BLaER1 treated with 17β-estradiol and CSF1 and Interleukin-3, amounts not matched to agents 10 nM and 100 nM (cell line): ENCODE measurements around the gene CCL3.
"Not testable (repeated sequence)": the region's sequence is repeated elsewhere in the genome, so short reads cannot be mapped to it uniquely, and the experiment has no call there.

Experiments used
- H3K27ac ChIP-seq, 11 experiments: shearing (Covaris generic); formaldehyde crosslinking; 2 replicates each; pipeline ENCODE4 v1.8.1; 2022
- H3K27me3 ChIP-seq, 11 experiments: shearing (Covaris generic); formaldehyde crosslinking; 2 replicates each; pipeline ENCODE4 v1.8.1; 2022
- H3K36me3 ChIP-seq, 11 experiments: shearing (Covaris generic); formaldehyde crosslinking; 2 replicates each; pipeline ENCODE4 v1.8.1; 2022
- H3K4me1 ChIP-seq, 10 experiments: shearing (Covaris generic); formaldehyde crosslinking; 2 replicates each; pipeline ENCODE4 v1.8.1; 2022
- H3K4me2 ChIP-seq, 11 experiments: shearing (Covaris generic); formaldehyde crosslinking; 2 replicates each; pipeline ENCODE4 v1.8.1; 2022
- H3K4me3 ChIP-seq, 10 experiments: shearing (Covaris generic); formaldehyde crosslinking; 2 replicates each; pipeline ENCODE4 v1.8.1; 2022
- H3K9ac ChIP-seq, 11 experiments: shearing (Covaris generic); formaldehyde crosslinking; 2 replicates each; pipeline ENCODE4 v1.8.1; 2022
- H3K9me3 ChIP-seq, 11 experiments: shearing (Covaris generic); formaldehyde crosslinking; replicated peaks in 1 of 11; 2 replicates each; pipeline ENCODE4 v1.8.1; 2022
- H4K20me1 ChIP-seq, 11 experiments: shearing (Covaris generic); formaldehyde crosslinking; 2 replicates each; pipeline ENCODE4 v1.8.1; 2022
- Cebpa-rat ChIP-seq, 11 experiments: shearing (Covaris generic); IDR thresholded peaks; 2 replicates each; pipeline ENCODE4 v1.8.1; 2022

CCL3 gene

GRCh38 chr17:36130346-36130745, 40.4 kb upstream of the CCL3 start:
- Histone ChIP-seq H3K27me3 (no peaks in the 10 kb centered on the region), H3K4me2 (peak overlapping the region in 5 of 11 experiments; percentile 30 to 78 (median 60); a peak in 8 of 22 replicates), H3K36me3 (peaks cover 0 to 12% (median 2%) of the 10 kb centered on the region in 11 experiments; a peak in 7 of 22 replicates), H3K4me1 (peaks cover 0 to 85% (median 26%) of the 10 kb centered on the region in 10 experiments; a peak in 15 of 20 replicates), H3K9me3 (peaks cover 18 to 28% (median 25%) of the 10 kb centered on the region in 11 experiments), H3K27ac (peak overlapping the region in 2 of 11 experiments; percentile 1 to 50; a peak in 4 of 22 replicates), H4K20me1 (no peaks in the 10 kb centered on the region), H3K4me3 (no peak overlapping the region), H3K9ac (no peak overlapping the region; a peak in 1 of 22 replicates)
- TF ChIP-seq Cebpa-rat (IDR thresholded peaks at IDR 0.05): no peak

GRCh38 chr17:36129616-36130015, 39.7 kb upstream of the CCL3 start:
- Histone ChIP-seq H3K27me3 (no peaks in the 10 kb centered on the region), H3K36me3 (peaks cover 0 to 13% (median 8%) of the 10 kb centered on the region in 11 experiments; a peak in 8 of 22 replicates), H3K9ac (no peak overlapping the region), H3K9me3 (peaks cover 26 to 35% (median 32%) of the 10 kb centered on the region in 11 experiments), H3K27ac (no peak overlapping the region), H3K4me3 (no peak overlapping the region), H3K4me2 (peak overlapping the region in 3 of 11 experiments; percentile 60 to 78 (median 69); a peak in 5 of 22 replicates), H3K4me1 (peaks cover 0 to 78% (median 26%) of the 10 kb centered on the region in 10 experiments; a peak in 15 of 20 replicates), H4K20me1 (no peaks in the 10 kb centered on the region)
- no peak for TF ChIP-seq Cebpa-rat (IDR thresholded peaks at IDR 0.05)

- Histone ChIP-seq H3K9ac (no peak overlapping the region), H3K4me3 (no peak overlapping the region), H3K27ac (no peak overlapping the region), H3K4me2 (peak overlapping the region in 3 of 11 experiments; percentile 52 to 78 (median 60); a peak in 6 of 22 replicates), H3K9me3 (peaks cover 27 to 46% (median 42%) of the 10 kb centered on the region in 11 experiments), H3K36me3 (peaks cover 0 to 13% (median 8%) of the 10 kb centered on the region in 11 experiments; a peak in 8 of 22 replicates), H3K27me3 (no peaks in the 10 kb centered on the region), H4K20me1 (no peaks in the 10 kb centered on the region), H3K4me1 (peaks cover 0 to 66% (median 26%) of the 10 kb centered on the region in 10 experiments; a peak in 15 of 20 replicates)
- no peak for TF ChIP-seq Cebpa-rat (IDR thresholded peaks at IDR 0.05)
Observed at GRCh38 chr17:36128411-36128978, 38.6 kb upstream of the CCL3 start.

GRCh38 chr17:36127911-36128310, 38.0 kb upstream of the CCL3 start:
- Histone ChIP-seq H4K20me1 (no peaks in the 10 kb centered on the region), H3K4me1 (peaks cover 0 to 61% (median 26%) of the 10 kb centered on the region in 10 experiments; a peak in 15 of 20 replicates), H3K9ac (no peak overlapping the region), H3K4me3 (no peak overlapping the region), H3K9me3 (peaks cover 27 to 48% (median 42%) of the 10 kb centered on the region in 11 experiments), H3K36me3 (peaks cover 0 to 13% (median 8%) of the 10 kb centered on the region in 11 experiments; a peak in 8 of 22 replicates), H3K27ac (no peak overlapping the region), H3K4me2 (peak overlapping the region in 3 of 11 experiments; percentile 52 to 78 (median 60); a peak in 6 of 22 replicates), H3K27me3 (no peaks in the 10 kb centered on the region)
- no peak for TF ChIP-seq Cebpa-rat (IDR thresholded peaks at IDR 0.05)

DNA sequence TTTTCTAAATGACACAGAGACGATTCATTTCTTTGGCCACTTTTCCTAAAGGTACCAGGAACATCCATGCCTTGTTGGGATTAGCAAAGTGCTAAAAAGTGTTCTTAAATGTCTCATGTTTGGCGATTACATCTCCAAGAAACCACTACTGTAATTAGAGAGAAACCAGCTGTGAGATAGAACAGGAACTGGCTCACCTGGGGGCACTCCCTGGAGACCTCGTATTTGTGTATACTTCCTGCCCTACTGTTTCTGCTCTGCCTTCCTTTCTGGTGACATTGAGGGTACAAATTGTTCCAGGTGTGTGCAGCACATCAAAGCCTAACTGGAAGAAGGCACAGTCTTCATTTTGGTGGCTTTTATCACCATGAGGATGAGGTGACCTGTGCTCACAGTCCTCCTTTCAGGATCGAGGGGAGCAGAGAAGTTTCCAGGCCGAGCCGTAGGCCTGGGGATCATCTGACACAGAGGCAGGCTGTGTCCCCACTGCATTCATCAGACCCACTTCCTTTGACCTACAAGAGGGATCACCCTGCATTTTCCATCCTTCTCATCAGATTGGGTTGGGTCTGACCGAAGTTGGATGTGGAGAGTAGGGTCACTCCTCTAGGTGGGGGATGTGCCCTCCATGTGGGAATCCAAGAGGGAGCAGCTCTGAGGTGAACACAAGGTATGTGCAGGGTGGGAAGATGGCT, 37.4 kb upstream of the CCL3 start:
- TF ChIP-seq Cebpa-rat (IDR thresholded peaks at IDR 0.05): no peak
- H3K4me2 ChIP-seq: peak overlapping the region in 5 of 11 experiments; percentile 8 to 78 (median 52); a peak in 9 of 22 replicates
- peaks cover 27 to 51% (median 42%) of the 10 kb centered on the region in 11 experiments for H3K9me3 ChIP-seq
- H3K4me1 ChIP-seq: peaks cover 0 to 55% (median 22%) of the 10 kb centered on the region in 10 experiments; a peak in 15 of 20 replicates
- no peak overlapping the region for H3K9ac ChIP-seq
- H3K27ac ChIP-seq: no peak overlapping the region
- H4K20me1 ChIP-seq: no peaks in the 10 kb centered on the region
- no peak overlapping the region for H3K4me3 ChIP-seq
- peaks cover 0 to 13% (median 8%) of the 10 kb centered on the region in 11 experiments; a peak in 8 of 22 replicates for H3K36me3 ChIP-seq
- no peaks in the 10 kb centered on the region for H3K27me3 ChIP-seq

GRCh38 chr17:36124879-36125824, 35.2 kb upstream of the CCL3 start:
- Histone ChIP-seq H3K27ac (no peak overlapping the region), H3K4me1 (peaks cover 0 to 33% (median 10%) of the 10 kb centered on the region in 10 experiments; a peak in 14 of 20 replicates), H3K27me3 (no peaks in the 10 kb centered on the region), H3K36me3 (peaks cover 0 to 13% (median 8%) of the 10 kb centered on the region in 11 experiments; a peak in 8 of 22 replicates), H3K9ac (no peak overlapping the region), H3K4me2 (no peak overlapping the region), H3K4me3 (peak overlapping the region in 4 of 10 experiments; percentile 14 to 25 (median 16); a peak in 6 of 20 replicates), H3K9me3 (peaks cover 38 to 73% (median 45%) of the 10 kb centered on the region in 11 experiments), H4K20me1 (no peaks in the 10 kb centered on the region)
- TF ChIP-seq Cebpa-rat (IDR thresholded peaks at IDR 0.05): no peak

- Histone ChIP-seq H3K4me3 (no peak overlapping the region), H3K9ac (no peak overlapping the region), H3K27me3 (no peaks in the 10 kb centered on the region), H3K36me3 (peaks cover 0 to 13% (median 8%) of the 10 kb centered on the region in 11 experiments; a peak in 8 of 22 replicates), H3K4me1 (peaks cover 0 to 21% (median 9%) of the 10 kb centered on the region in 10 experiments; a peak in 14 of 20 replicates), H3K4me2 (no peak overlapping the region), H3K27ac (no peak overlapping the region), H4K20me1 (no peaks in the 10 kb centered on the region), H3K9me3 (peaks cover 38 to 86% (median 51%) of the 10 kb centered on the region in 11 experiments)
- no peak for TF ChIP-seq Cebpa-rat (IDR thresholded peaks at IDR 0.05)
Observed at GRCh38 chr17:36123431-36123830, 33.5 kb upstream of the CCL3 start.

DNA sequence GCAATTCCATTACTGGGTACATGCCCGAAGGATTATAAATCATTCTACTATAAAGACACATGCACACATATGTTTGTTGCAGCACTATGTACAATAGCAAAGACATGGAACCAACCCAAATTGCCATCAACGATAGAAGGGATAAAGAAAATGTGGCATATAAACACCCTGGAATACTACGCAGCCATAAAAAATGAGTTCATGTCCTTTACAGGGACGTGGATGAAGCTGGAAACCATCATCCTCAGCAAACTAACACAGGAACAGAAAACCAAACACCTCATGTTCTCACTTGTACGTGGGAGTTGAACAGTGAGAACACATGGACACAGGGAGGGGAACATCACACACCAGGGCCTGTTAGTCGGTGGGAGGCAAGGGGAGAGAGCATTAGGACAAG, 31.2 kb upstream of the CCL3 start:
- H3K9me3 ChIP-seq: peaks cover 21 to 66% (median 32%) of the 10 kb centered on the region in 11 experiments
- not testable (repeated sequence) for H3K9ac ChIP-seq

More for the DNA sequence above, 31.2 kb upstream of the CCL3 start:
- H3K27me3 ChIP-seq, H3K27ac ChIP-seq, H3K4me3 ChIP-seq, H3K4me2 ChIP-seq, H4K20me1 ChIP-seq: not testable (repeated sequence)
- Histone ChIP-seq H3K36me3 (peaks cover 0 to 13% (median 6%) of the 10 kb centered on the region in 11 experiments; a peak in 8 of 22 replicates), H3K4me1 (peaks cover 0 to 21% (median 0%) of the 10 kb centered on the region in 10 experiments; a peak in 4 of 20 replicates)
